NCI-H2029 treated with DMSO at 0.1 percent for 48 hours (cell line): ENCODE results near the gene RNF126.
"Not testable (repeated sequence)": the region's sequence is repeated elsewhere in the genome, so short reads cannot be mapped to it uniquely, and the experiment has no call there.

Experiments used
- DNase-seq: peaks from one replicate; lab custom pipeline; 2025; lab: John Stamatoyannopoulos, UW

Gene RNF126

GRCh38 chr19:611481-611868 is 51.5 kb downstream of the RNF126 start:
- DNase-seq: no peak

- no peak for DNase-seq
These were observed 52.1 kb downstream of the RNF126 start for GRCh38 chr19:610801-611480.

GRCh38 chr19:610071-610800 is 52.8 kb downstream of the RNF126 start:
- DNase-seq: no peak

GRCh38 chr19:609004-609346 is 54.0 kb downstream of the RNF126 start:
- DNase-seq: no peak

- DNase-seq: no peak
These were observed 54.6 kb downstream of the RNF126 start for GRCh38 chr19:608155-609003.

- DNase-seq: no peak
These were observed 55.5 kb downstream of the RNF126 start for GRCh38 chr19:607301-608154.

GRCh38 chr19:605061-605971 is 57.7 kb downstream of the RNF126 start:
- DNase-seq: not testable (repeated sequence)

GRCh38 chr19:604355-604754 is 58.7 kb downstream of the RNF126 start:
- no peak for DNase-seq

GRCh38 chr19:603779-604178 is 59.2 kb downstream of the RNF126 start:
- DNase-seq: not testable (repeated sequence)

GRCh38 chr19:603302-603639 is 59.7 kb downstream of the RNF126 start:
- not testable (repeated sequence) for DNase-seq

GRCh38 chr19:602391-603301 is 60.4 kb downstream of the RNF126 start:
- DNase-seq: no peak

- no peak for DNase-seq
These were observed 61.2 kb downstream of the RNF126 start for GRCh38 chr19:601790-602189.

GRCh38 chr19:601310-601709 is 61.7 kb downstream of the RNF126 start:
- DNase-seq: no peak
